ENCODE data around the gene CCDC50. TPM values are rescaled to one million over a fixed set of nuclear protein-coding genes. Genes with fewer than 3 reads are reported as not detected.
A peak's percentile ranks its signal among the peaks of the same experiment; 100 is the strongest.

Gene CCDC50
- total RNA-seq, 1 donor from 2014 or later = 48.4 TPM

GRCh38 chr3:191320316-191320715 is 8.9 kb upstream of the CCDC50 start:
- DNase-seq (ENCODE audit: low read depth, low spot score) = no peak
- no peaks in the 10 kb centered on the region for H3K4me1 Mint-ChIP-seq
- no peak overlapping the region for H3K4me3 Mint-ChIP-seq
- H3K9me3 Mint-ChIP-seq = peaks cover 4% of the 10 kb centered on the region
- no peaks in the 10 kb centered on the region for H3K36me3 Mint-ChIP-seq (ENCODE audit: low read depth)
- TF ChIP-seq CTCF (conservative IDR thresholded peaks at IDR 0.05) = no peak
- no peaks in the 10 kb centered on the region for H3K27me3 Mint-ChIP-seq (ENCODE audit: low read depth)
- no peak overlapping the region for H3K27ac Mint-ChIP-seq (ENCODE audit: unreplicated experiment)

- TF ChIP-seq CTCF (conservative IDR thresholded peaks at IDR 0.05) = no peak
- peaks cover 4% of the 10 kb centered on the region for H3K9me3 Mint-ChIP-seq
These were observed 8.0 kb upstream of the CCDC50 start for GRCh38 chr3:191321019-191321767.

GRCh38 chr3:191324936-191325335 is 4.3 kb upstream of the CCDC50 start:
- DNase-seq (ENCODE audit: low read depth, low spot score) = no peak
- peaks cover 4% of the 10 kb centered on the region for H3K9me3 Mint-ChIP-seq
- H3K4me1 Mint-ChIP-seq = peaks cover 11% of the 10 kb centered on the region
- no peak overlapping the region for H3K27ac Mint-ChIP-seq (ENCODE audit: unreplicated experiment)
- no peaks in the 10 kb centered on the region for H3K27me3 Mint-ChIP-seq (ENCODE audit: low read depth)
- no peaks in the 10 kb centered on the region for H3K36me3 Mint-ChIP-seq (ENCODE audit: low read depth)
- no peak for TF ChIP-seq CTCF (conservative IDR thresholded peaks at IDR 0.05)
- H3K4me3 Mint-ChIP-seq = no peak overlapping the region

More at GRCh38 chr3:191321019-191321767, 8.0 kb upstream of the CCDC50 start:
- Mint-ChIP-seq H3K4me3 (no peak overlapping the region), H3K36me3 (ENCODE audit: low read depth) (no peaks in the 10 kb centered on the region), H3K4me1 (no peaks in the 10 kb centered on the region), H3K27me3 (ENCODE audit: low read depth) (no peaks in the 10 kb centered on the region), H3K27ac (ENCODE audit: unreplicated experiment) (no peak overlapping the region)
- DNase-seq (ENCODE audit: low read depth, low spot score) = no peak

- H3K9me3 Mint-ChIP-seq = peaks cover 4% of the 10 kb centered on the region
- H3K27me3 Mint-ChIP-seq (ENCODE audit: low read depth) = no peaks in the 10 kb centered on the region
- peak overlapping the region; percentile 39 for H3K27ac Mint-ChIP-seq (ENCODE audit: unreplicated experiment)
- peak overlapping the region; percentile 88 for H3K4me3 Mint-ChIP-seq
- H3K36me3 Mint-ChIP-seq (ENCODE audit: low read depth) = no peaks in the 10 kb centered on the region
- peaks cover 35% of the 10 kb centered on the region for H3K4me1 Mint-ChIP-seq
- no peak for DNase-seq (ENCODE audit: low read depth, low spot score)
- TF ChIP-seq CTCF (conservative IDR thresholded peaks at IDR 0.05) = no peak
These were observed 1.7 kb upstream of the CCDC50 start for GRCh38 chr3:191327526-191327925.

GRCh38 chr3:191328383-191328961 is 722 bp upstream of the CCDC50 start:
- Mint-ChIP-seq H3K4me3 (peak overlapping the region; percentile 88), H3K9me3 (peaks cover 2% of the 10 kb centered on the region), H3K27ac (ENCODE audit: unreplicated experiment) (peak overlapping the region; percentile 53), H3K27me3 (ENCODE audit: low read depth) (no peaks in the 10 kb centered on the region), H3K4me1 (peaks cover 40% of the 10 kb centered on the region), H3K36me3 (ENCODE audit: low read depth) (no peaks in the 10 kb centered on the region)
- TF ChIP-seq CTCF (conservative IDR thresholded peaks at IDR 0.05) = no peak
- peak; percentile 1 for DNase-seq (ENCODE audit: low read depth, low spot score)

Measured in neural crest cell (in vitro differentiated cells).